GM23338 (cell line): Measurements from ENCODE around the gene GOLGA2. TPM values are rescaled to one million over a fixed set of nuclear protein-coding genes. Genes with fewer than 3 reads are reported as not detected.
A peak's percentile ranks its signal among the peaks of the same experiment; 100 is the strongest.

ENCODE experiments used
- ATAC-seq: fragments of 200-7000 bp; cut with Tn5 transposase; 3 replicates; pipeline ENCODE4 v1.9.1; 2020
- DNase-seq: peaks from one replicate; pipeline ENCODE4 v3.0.0-alpha.2; 2015; ENCODE audit warnings: low spot score
- H2AFZ ChIP-seq: fragments of 200-600 bp; sonication (generic); 2 replicates; pipeline ENCODE4 v1.8.0; 2016; ENCODE audit warnings: antibody characterized with exemption, mild to moderate bottlenecking, moderate library complexity
- H3F3A ChIP-seq: fragments of 200-600 bp; sonication (generic); replicated peaks from 2 replicates; pipeline ENCODE4 v1.8.0; 2017; ENCODE audit warnings: antibody characterized with exemption, mixed run types, low read depth
- H3K27ac ChIP-seq: fragments of 200-600 bp; sonication (generic); 2 replicates; pipeline ENCODE4 v1.6.1; 2016; ENCODE audit warnings: low read depth
- H3K27me3 ChIP-seq: fragments of 200-600 bp; sonication (generic); 2 replicates; pipeline ENCODE4 v1.8.0; 2016; ENCODE audit warnings: mild to moderate bottlenecking, mixed run types, moderate library complexity; ENCODE audit not compliant: insufficient read depth
- H3K36me3 ChIP-seq: fragments of 200-600 bp; sonication (generic); 2 replicates; pipeline ENCODE4 v1.8.0; 2016; ENCODE audit warnings: mild to moderate bottlenecking; ENCODE audit not compliant: insufficient read depth
- H3K4me1 ChIP-seq: fragments of 200-600 bp; sonication (generic); 2 replicates; pipeline ENCODE4 v1.8.0; 2016; ENCODE audit warnings: mild to moderate bottlenecking, moderate library complexity; ENCODE audit not compliant: insufficient read depth
- H3K4me2 ChIP-seq: fragments of 200-600 bp; sonication (generic); 2 replicates; pipeline ENCODE4 v1.7.1; 2017; ENCODE audit warnings: mixed run types
- H3K4me3 ChIP-seq: fragments of 200-600 bp; sonication (generic); 2 replicates; pipeline ENCODE4 v1.6.1; 2016; ENCODE audit warnings: mixed run types
- H3K79me2 ChIP-seq: fragments of 200-600 bp; sonication (generic); replicated peaks from 2 replicates; pipeline ENCODE4 v1.8.0; 2017; ENCODE audit warnings: mild to moderate bottlenecking; ENCODE audit not compliant: insufficient read depth
- H3K9me2 ChIP-seq: fragments of 200-600 bp; sonication (generic); 2 replicates; pipeline ENCODE4 v1.8.0; 2017; ENCODE audit not compliant: insufficient read depth
- H4K20me1 ChIP-seq: fragments of 200-600 bp; sonication (generic); replicated peaks from 2 replicates; pipeline ENCODE4 v1.8.0; 2017; ENCODE audit warnings: mild to moderate bottlenecking; ENCODE audit not compliant: insufficient read depth
- H3K27ac Mint-ChIP-seq: 2 replicates; pipeline ENCODE4 v1.8.0; 2020; ENCODE audit warnings: inconsistent platforms, mild to moderate bottlenecking, moderate library complexity, mixed read lengths
- H3K27me3 Mint-ChIP-seq: 3 replicates; pipeline ENCODE4 v1.8.0; 2022; ENCODE audit warnings: low read depth, mild to moderate bottlenecking, moderate library complexity, mixed read lengths, inconsistent platforms; ENCODE audit not compliant: insufficient read depth, poor library complexity
- H3K36me3 Mint-ChIP-seq: 3 replicates; pipeline ENCODE4 v1.8.0; 2021; ENCODE audit warnings: low read depth, mild to moderate bottlenecking, inconsistent platforms, moderate library complexity, mixed read lengths
- H3K4me1 Mint-ChIP-seq: 3 replicates; pipeline ENCODE4 v1.8.0; 2020; ENCODE audit warnings: mild to moderate bottlenecking, inconsistent platforms, mixed read lengths
- H3K4me3 Mint-ChIP-seq: 3 replicates; pipeline ENCODE4 v1.8.0; 2021; ENCODE audit warnings: moderate library complexity, mild to moderate bottlenecking, inconsistent platforms, mixed read lengths
- H3K9me3 Mint-ChIP-seq: 3 replicates; pipeline ENCODE4 v1.8.0; 2020; ENCODE audit warnings: moderate library complexity, mild to moderate bottlenecking, inconsistent platforms, mixed read lengths
- CREB1 ChIP-seq: fragments of 250-450 bp; sonication (Bioruptor Pico); IDR thresholded peaks from 2 replicates; pipeline ENCODE4 v1.5.0; 2020; ENCODE audit warnings: low read depth, mild to moderate bottlenecking, moderate library complexity
- EZH2 ChIP-seq: fragments of 200-600 bp; sonication (generic); IDR thresholded peaks from one replicate; pipeline ENCODE4 v1.8.0; 2017; ENCODE audit warnings: antibody characterized with exemption, mild to moderate bottlenecking, low read depth; ENCODE audit not compliant: unreplicated experiment
- EZH2phosphoT487 ChIP-seq: fragments of 200-600 bp; sonication (generic); IDR thresholded peaks from one replicate; pipeline ENCODE4 v1.8.1; 2018; ENCODE audit warnings: antibody characterized with exemption; ENCODE audit not compliant: unreplicated experiment
- JUNB ChIP-seq: IDR thresholded peaks from one replicate; pipeline ENCODE4 v1.6.1; 2016; ENCODE audit warnings: antibody characterized with exemption; ENCODE audit not compliant: unreplicated experiment
- NANOG ChIP-seq: IDR thresholded peaks from 2 replicates; pipeline ENCODE4 v1.6.1; 2016; ENCODE audit warnings: antibody characterized with exemption, borderline replicate concordance
- POLR2AphosphoS5 ChIP-seq: IDR thresholded peaks from 2 replicates; pipeline ENCODE4 v1.6.1; 2016; ENCODE audit warnings: antibody characterized with exemption, low read depth
- STAT1 ChIP-seq: IDR thresholded peaks from one replicate; pipeline ENCODE4 v1.6.1; 2016; ENCODE audit warnings: antibody characterized with exemption; ENCODE audit not compliant: unreplicated experiment
- ZNF114 ChIP-seq: fragments of 250-450 bp; sonication (Bioruptor Pico); IDR thresholded peaks from 2 replicates; pipeline ENCODE4 v1.5.0; 2020; ENCODE audit warnings: mild to moderate bottlenecking, moderate library complexity
- ZNF331 ChIP-seq: fragments of 250-450 bp; sonication (Bioruptor Pico); IDR thresholded peaks from 2 replicates; pipeline ENCODE4 v1.5.0; 2020; ENCODE audit warnings: low read depth, mild to moderate bottlenecking, moderate library complexity
- polyA plus RNA-seq: library from polyadenylated mRNA; unstranded; fragments of >200 nt; fragmentation: Nextera tagmentation; extraction: Ambion mirVana; gene quantifications from 2 replicates; pipeline ENCODE4 v1.2.1, GENCODE V29; 2016
- total RNA-seq: library from RNA; depleted of rRNA; stranded (reverse); fragments of >200 nt; shearing (Covaris generic); gene quantifications from 2 replicates; pipeline ENCODE4 v1.2.3, GENCODE V29; 2014
- TF ChIP-seq, protein P1 (sequence below), 2 experiments: fragments of 200-600 bp in 1 of 2; sonication (generic) in 1 of 2; conservative IDR thresholded peaks; 2 replicates each; pipeline versions ENCODE4 v1.5.1 to v1.6.1; 2016 to 2017; ENCODE audit warnings: antibody characterized with exemption in 2 of 2, low read depth in 2 of 2, mild to moderate bottlenecking in 2 of 2, moderate library complexity in 1 of 2
- TF ChIP-seq, protein P2 (sequence below): IDR thresholded peaks from 2 replicates; pipeline ENCODE4 v1.6.1; 2016; ENCODE audit warnings: antibody characterized with exemption
- TF ChIP-seq, protein P3 (sequence below): fragments of 250-450 bp; sonication (Bioruptor Pico); IDR thresholded peaks from 2 replicates; pipeline ENCODE4 v1.5.0; 2020; ENCODE audit warnings: mild to moderate bottlenecking, moderate library complexity
- TF ChIP-seq, protein P4 (sequence below): IDR thresholded peaks from one replicate; pipeline ENCODE4 v1.6.1; 2018; ENCODE audit warnings: antibody characterized with exemption; ENCODE audit not compliant: unreplicated experiment

The GOLGA2 gene
- total and polyA plus RNA-seq, 2 experiments from 2014 or later, result 32.6 to 48.4 TPM

DNA sequence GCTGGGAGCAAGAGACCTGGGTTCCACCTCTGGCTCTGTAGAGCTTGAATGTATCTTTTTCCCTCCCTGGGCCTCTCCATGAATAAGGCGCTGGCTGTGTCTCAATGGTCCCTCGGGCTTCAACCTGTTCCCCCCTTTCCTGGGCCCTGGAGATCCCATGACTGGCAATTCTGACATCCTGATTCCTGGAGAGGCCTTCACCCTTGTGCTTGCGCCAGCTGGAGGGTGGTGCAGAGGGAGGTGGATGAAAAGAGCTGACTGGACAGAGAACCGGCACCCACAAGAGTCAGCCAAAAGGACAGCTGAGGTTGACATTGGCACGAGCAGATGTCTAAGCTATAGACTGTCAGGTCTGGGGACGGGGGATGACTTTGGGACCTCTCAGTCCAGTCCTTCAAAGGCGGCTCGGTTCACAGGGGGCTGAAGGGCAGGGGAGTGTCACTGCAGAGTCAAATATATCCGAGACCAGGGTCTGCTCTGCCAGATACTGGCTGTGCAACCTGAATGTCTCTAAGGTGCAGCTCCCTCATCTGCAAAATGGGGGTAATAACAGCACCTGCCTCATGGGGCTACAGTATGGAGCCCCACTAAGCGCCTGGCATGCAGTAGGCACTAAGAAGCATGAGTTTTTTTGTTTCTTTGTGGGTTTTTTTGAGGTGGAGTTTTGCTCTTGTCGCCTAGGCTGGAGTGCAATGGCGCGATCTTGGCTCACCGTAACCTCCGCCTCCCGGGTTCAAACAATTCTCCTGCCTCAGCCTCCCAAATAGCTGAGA lies 58.8 kb downstream of the GOLGA2 start:
- Histone ChIP-seq H3K4me3 (no peak overlapping the region), H3K4me1 (peaks cover 3% of the 10 kb centered on the region; the same call in 1 of the 2 replicates), H3K27me3 (no peaks in the 10 kb centered on the region), H3K27ac (no peak overlapping the region), H3K4me2 (no peak overlapping the region), H2AFZ (no peak overlapping the region), H4K20me1 (no peaks in the 10 kb centered on the region; the same call in none of the 2 replicates), H3K9me2 (no peaks in the 10 kb centered on the region), H3F3A (peaks cover 3% of the 10 kb centered on the region; the same call in 1 of the 2 replicates), H3K79me2 (no peaks in the 10 kb centered on the region), H3K36me3 (0 out of 2 replicates have a peak, but pooled peaks cover 6% of the 10 kb centered on the region)
- Mint-ChIP-seq H3K4me3 (no peak overlapping the region), H3K27ac (peak overlapping the region; percentile 83), H3K27me3 (peaks cover 14% of the 10 kb centered on the region), H3K4me1 (peaks cover 13% of the 10 kb centered on the region), H3K9me3 (no peaks in the 10 kb centered on the region), H3K36me3 (peaks cover 20% of the 10 kb centered on the region)
- no peak for TF ChIP-seq JUNB
- TF ChIP-seq ZNF114 (CRISPR knock-in tag), result no peak
- no peak for TF ChIP-seq ZNF331 (CRISPR knock-in tag)
- TF ChIP-seq, protein P1, sequence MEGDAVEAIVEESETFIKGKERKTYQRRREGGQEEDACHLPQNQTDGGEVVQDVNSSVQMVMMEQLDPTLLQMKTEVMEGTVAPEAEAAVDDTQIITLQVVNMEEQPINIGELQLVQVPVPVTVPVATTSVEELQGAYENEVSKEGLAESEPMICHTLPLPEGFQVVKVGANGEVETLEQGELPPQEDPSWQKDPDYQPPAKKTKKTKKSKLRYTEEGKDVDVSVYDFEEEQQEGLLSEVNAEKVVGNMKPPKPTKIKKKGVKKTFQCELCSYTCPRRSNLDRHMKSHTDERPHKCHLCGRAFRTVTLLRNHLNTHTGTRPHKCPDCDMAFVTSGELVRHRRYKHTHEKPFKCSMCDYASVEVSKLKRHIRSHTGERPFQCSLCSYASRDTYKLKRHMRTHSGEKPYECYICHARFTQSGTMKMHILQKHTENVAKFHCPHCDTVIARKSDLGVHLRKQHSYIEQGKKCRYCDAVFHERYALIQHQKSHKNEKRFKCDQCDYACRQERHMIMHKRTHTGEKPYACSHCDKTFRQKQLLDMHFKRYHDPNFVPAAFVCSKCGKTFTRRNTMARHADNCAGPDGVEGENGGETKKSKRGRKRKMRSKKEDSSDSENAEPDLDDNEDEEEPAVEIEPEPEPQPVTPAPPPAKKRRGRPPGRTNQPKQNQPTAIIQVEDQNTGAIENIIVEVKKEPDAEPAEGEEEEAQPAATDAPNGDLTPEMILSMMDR (conservative IDR thresholded peaks at IDR 0.05; ENCODE audit: low read depth in 2 of 2), result no peak
- TF ChIP-seq POLR2AphosphoS5, result no peak
- TF ChIP-seq STAT1, result no peak
- no peak for TF ChIP-seq EZH2
- TF ChIP-seq, protein P2, sequence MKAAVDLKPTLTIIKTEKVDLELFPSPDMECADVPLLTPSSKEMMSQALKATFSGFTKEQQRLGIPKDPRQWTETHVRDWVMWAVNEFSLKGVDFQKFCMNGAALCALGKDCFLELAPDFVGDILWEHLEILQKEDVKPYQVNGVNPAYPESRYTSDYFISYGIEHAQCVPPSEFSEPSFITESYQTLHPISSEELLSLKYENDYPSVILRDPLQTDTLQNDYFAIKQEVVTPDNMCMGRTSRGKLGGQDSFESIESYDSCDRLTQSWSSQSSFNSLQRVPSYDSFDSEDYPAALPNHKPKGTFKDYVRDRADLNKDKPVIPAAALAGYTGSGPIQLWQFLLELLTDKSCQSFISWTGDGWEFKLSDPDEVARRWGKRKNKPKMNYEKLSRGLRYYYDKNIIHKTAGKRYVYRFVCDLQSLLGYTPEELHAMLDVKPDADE, result no peak
- no peak for TF ChIP-seq NANOG
- TF ChIP-seq, protein P3, sequence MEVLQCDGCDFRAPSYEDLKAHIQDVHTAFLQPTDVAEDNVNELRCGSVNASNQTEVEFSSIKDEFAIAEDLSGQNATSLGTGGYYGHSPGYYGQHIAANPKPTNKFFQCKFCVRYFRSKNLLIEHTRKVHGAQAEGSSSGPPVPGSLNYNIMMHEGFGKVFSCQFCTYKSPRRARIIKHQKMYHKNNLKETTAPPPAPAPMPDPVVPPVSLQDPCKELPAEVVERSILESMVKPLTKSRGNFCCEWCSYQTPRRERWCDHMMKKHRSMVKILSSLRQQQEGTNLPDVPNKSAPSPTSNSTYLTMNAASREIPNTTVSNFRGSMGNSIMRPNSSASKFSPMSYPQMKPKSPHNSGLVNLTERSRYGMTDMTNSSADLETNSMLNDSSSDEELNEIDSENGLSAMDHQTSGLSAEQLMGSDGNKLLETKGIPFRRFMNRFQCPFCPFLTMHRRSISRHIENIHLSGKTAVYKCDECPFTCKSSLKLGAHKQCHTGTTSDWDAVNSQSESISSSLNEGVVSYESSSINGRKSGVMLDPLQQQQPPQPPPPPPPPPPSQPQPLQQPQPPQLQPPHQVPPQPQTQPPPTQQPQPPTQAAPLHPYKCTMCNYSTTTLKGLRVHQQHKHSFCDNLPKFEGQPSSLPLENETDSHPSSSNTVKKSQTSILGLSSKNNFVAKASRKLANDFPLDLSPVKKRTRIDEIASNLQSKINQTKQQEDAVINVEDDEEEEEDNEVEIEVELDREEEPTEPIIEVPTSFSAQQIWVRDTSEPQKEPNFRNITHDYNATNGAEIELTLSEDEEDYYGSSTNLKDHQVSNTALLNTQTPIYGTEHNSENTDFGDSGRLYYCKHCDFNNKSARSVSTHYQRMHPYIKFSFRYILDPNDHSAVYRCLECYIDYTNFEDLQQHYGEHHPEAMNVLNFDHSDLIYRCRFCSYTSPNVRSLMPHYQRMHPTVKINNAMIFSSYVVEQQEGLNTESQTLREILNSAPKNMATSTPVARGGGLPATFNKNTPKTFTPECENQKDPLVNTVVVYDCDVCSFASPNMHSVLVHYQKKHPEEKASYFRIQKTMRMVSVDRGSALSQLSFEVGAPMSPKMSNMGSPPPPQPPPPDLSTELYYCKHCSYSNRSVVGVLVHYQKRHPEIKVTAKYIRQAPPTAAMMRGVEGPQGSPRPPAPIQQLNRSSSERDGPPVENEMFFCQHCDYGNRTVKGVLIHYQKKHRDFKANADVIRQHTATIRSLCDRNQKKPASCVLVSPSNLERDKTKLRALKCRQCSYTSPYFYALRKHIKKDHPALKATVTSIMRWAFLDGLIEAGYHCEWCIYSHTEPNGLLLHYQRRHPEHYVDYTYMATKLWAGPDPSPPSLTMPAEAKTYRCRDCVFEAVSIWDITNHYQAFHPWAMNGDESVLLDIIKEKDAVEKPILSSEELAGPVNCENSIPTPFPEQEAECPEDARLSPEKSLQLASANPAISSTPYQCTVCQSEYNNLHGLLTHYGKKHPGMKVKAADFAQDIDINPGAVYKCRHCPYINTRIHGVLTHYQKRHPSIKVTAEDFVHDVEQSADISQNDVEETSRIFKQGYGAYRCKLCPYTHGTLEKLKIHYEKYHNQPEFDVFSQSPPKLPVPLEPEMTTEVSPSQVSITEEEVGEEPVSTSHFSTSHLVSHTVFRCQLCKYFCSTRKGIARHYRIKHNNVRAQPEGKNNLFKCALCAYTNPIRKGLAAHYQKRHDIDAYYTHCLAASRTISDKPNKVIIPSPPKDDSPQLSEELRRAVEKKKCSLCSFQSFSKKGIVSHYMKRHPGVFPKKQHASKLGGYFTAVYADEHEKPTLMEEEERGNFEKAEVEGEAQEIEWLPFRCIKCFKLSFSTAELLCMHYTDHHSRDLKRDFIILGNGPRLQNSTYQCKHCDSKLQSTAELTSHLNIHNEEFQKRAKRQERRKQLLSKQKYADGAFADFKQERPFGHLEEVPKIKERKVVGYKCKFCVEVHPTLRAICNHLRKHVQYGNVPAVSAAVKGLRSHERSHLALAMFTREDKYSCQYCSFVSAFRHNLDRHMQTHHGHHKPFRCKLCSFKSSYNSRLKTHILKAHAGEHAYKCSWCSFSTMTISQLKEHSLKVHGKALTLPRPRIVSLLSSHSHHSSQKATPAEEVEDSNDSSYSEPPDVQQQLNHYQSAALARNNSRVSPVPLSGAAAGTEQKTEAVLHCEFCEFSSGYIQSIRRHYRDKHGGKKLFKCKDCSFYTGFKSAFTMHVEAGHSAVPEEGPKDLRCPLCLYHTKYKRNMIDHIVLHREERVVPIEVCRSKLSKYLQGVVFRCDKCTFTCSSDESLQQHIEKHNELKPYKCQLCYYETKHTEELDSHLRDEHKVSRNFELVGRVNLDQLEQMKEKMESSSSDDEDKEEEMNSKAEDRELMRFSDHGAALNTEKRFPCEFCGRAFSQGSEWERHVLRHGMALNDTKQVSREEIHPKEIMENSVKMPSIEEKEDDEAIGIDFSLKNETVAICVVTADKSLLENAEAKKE (CRISPR knock-in tag), result no peak
- TF ChIP-seq, protein P4, sequence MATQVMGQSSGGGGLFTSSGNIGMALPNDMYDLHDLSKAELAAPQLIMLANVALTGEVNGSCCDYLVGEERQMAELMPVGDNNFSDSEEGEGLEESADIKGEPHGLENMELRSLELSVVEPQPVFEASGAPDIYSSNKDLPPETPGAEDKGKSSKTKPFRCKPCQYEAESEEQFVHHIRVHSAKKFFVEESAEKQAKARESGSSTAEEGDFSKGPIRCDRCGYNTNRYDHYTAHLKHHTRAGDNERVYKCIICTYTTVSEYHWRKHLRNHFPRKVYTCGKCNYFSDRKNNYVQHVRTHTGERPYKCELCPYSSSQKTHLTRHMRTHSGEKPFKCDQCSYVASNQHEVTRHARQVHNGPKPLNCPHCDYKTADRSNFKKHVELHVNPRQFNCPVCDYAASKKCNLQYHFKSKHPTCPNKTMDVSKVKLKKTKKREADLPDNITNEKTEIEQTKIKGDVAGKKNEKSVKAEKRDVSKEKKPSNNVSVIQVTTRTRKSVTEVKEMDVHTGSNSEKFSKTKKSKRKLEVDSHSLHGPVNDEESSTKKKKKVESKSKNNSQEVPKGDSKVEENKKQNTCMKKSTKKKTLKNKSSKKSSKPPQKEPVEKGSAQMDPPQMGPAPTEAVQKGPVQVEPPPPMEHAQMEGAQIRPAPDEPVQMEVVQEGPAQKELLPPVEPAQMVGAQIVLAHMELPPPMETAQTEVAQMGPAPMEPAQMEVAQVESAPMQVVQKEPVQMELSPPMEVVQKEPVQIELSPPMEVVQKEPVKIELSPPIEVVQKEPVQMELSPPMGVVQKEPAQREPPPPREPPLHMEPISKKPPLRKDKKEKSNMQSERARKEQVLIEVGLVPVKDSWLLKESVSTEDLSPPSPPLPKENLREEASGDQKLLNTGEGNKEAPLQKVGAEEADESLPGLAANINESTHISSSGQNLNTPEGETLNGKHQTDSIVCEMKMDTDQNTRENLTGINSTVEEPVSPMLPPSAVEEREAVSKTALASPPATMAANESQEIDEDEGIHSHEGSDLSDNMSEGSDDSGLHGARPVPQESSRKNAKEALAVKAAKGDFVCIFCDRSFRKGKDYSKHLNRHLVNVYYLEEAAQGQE, result no peak
- no peak for TF ChIP-seq EZH2phosphoT487
- TF ChIP-seq CREB1 (CRISPR knock-in tag), result no peak
- ATAC-seq (no peak), DNase-seq (no peak)
